Endodermal cell (in vitro differentiated cells): Measurements from ENCODE around the gene CDH4. TPM values are rescaled to one million over a fixed set of nuclear protein-coding genes. Genes with fewer than 3 reads are reported as not detected.

Source experiments
- DNase-seq: peaks from one replicate; pipeline ENCODE4 v3.0.0-alpha.2; 2017
- H3K27ac ChIP-seq: 2 replicates; pipeline ENCODE4 v1.5.1; 2013; ENCODE audit warnings: mild to moderate bottlenecking, low read depth, low read length, moderate library complexity
- H3K27me3 ChIP-seq: 2 replicates; pipeline ENCODE4 v1.6.1; 2013; ENCODE audit warnings: mild to moderate bottlenecking, low read length, moderate library complexity; ENCODE audit not compliant: insufficient read depth, control insufficient read depth, poor library complexity, severe bottlenecking
- H3K36me3 ChIP-seq: 2 replicates; pipeline ENCODE4 v1.7.0; 2013; ENCODE audit warnings: mild to moderate bottlenecking, low read length, moderate library complexity; ENCODE audit not compliant: control insufficient read depth, insufficient read depth
- H3K4me1 ChIP-seq: one replicate; pipeline ENCODE4 v1.7.0; 2013; ENCODE audit warnings: low read length; ENCODE audit not compliant: control insufficient read depth, insufficient read depth
- H3K4me3 ChIP-seq: 2 replicates; pipeline ENCODE4 v1.5.1; 2013; ENCODE audit warnings: mild to moderate bottlenecking, low read length, moderate library complexity
- H3K9ac ChIP-seq: 2 replicates; pipeline ENCODE4 v1.6.1; 2013; ENCODE audit warnings: mild to moderate bottlenecking, low read length, moderate library complexity; ENCODE audit not compliant: poor library complexity, severe bottlenecking; ENCODE audit errors: extremely low read depth
- H3K9me3 ChIP-seq: 2 replicates; pipeline ENCODE4 v1.6.1; 2013; ENCODE audit warnings: mild to moderate bottlenecking, low read length, moderate library complexity; ENCODE audit not compliant: control insufficient read depth
- H3K27ac Mint-ChIP-seq: 2 replicates; pipeline ENCODE4 v1.8.0; 2020; ENCODE audit warnings: mixed read lengths
- H3K27me3 Mint-ChIP-seq: 2 replicates; pipeline ENCODE4 v1.8.0; 2021; ENCODE audit warnings: mild to moderate bottlenecking, mixed read lengths; ENCODE audit not compliant: insufficient read depth
- H3K36me3 Mint-ChIP-seq: 2 replicates; pipeline ENCODE4 v1.8.0; 2020; ENCODE audit warnings: low read depth, mixed read lengths
- H3K4me1 Mint-ChIP-seq: 2 replicates; pipeline ENCODE4 v1.8.0; 2020; ENCODE audit warnings: mixed read lengths
- H3K4me3 Mint-ChIP-seq: 2 replicates; pipeline ENCODE4 v1.8.0; 2020; ENCODE audit warnings: mild to moderate bottlenecking, moderate library complexity, mixed read lengths
- H3K9me3 Mint-ChIP-seq: 2 replicates; pipeline ENCODE4 v1.8.0; 2020; ENCODE audit warnings: mild to moderate bottlenecking, mixed read lengths
- WGBS, 2 experiments: methylation state at CpG; one replicate each; pipeline versions ENCODE4 v1.1.5 to v1.1.7; 2013; ENCODE audit warnings: missing lambda C conversion rate in 2 of 2, mixed read lengths in 1 of 2; ENCODE audit not compliant: insufficient coverage in 1 of 2, insufficient read length in 1 of 2; 5-methylcytosine and 5-hydroxymethylcytosine counted together
- total RNA-seq, 2 donors: library from RNA; stranded (reverse); fragmentation: NEBNext Ultra II Directional in 1 of 2; extraction: Animal tissue kit (Norgen Biotek cat#: 25700) in 1 of 2; gene quantifications; 2 replicates in 1 of 2; 3 replicates in 1 of 2; pipeline ENCODE4 v1.2.1, GENCODE V29; 2021
- TF ChIP-seq, protein P1 (sequence below): fragments of 200-600 bp; sonication (generic); conservative IDR thresholded peaks from 2 replicates; pipeline ENCODE4 v1.5.0; 2021; ENCODE audit warnings: antibody characterized with exemption, mild to moderate bottlenecking

Gene CDH4
- total RNA-seq, 2 donors from 2014 or later: 1.8 to 5.8 TPM

DNA sequence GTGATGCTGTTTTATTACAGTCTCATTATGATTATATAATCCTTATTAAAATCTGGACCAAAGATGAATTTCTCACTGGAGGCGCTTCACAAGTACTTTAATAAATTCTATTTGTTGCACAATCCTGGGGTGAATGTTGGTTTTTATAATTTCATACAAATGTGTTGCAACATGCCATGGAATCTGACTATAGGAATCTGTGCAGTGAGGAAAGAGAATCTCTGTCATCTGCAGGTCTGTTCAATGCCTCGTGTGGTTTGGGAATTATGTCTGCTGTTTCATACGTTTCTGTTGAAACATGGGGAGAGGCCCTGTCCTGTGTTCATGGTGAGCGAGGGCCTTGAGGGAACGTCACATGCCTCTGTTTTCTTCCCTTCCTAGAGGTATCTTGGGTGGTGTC, 277.3 kb downstream of the CDH4 start:
- H3K9ac ChIP-seq: no peak overlapping the region
- no peaks in the 10 kb centered on the region for H3K27me3 ChIP-seq
- H3K36me3 ChIP-seq: no peaks in the 10 kb centered on the region
- no peaks in the 10 kb centered on the region for H3K9me3 ChIP-seq
- TF ChIP-seq, protein P1, sequence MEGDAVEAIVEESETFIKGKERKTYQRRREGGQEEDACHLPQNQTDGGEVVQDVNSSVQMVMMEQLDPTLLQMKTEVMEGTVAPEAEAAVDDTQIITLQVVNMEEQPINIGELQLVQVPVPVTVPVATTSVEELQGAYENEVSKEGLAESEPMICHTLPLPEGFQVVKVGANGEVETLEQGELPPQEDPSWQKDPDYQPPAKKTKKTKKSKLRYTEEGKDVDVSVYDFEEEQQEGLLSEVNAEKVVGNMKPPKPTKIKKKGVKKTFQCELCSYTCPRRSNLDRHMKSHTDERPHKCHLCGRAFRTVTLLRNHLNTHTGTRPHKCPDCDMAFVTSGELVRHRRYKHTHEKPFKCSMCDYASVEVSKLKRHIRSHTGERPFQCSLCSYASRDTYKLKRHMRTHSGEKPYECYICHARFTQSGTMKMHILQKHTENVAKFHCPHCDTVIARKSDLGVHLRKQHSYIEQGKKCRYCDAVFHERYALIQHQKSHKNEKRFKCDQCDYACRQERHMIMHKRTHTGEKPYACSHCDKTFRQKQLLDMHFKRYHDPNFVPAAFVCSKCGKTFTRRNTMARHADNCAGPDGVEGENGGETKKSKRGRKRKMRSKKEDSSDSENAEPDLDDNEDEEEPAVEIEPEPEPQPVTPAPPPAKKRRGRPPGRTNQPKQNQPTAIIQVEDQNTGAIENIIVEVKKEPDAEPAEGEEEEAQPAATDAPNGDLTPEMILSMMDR: no peak
- no peaks in the 10 kb centered on the region for H3K36me3 Mint-ChIP-seq
- peaks cover 14% of the 10 kb centered on the region for H3K27me3 Mint-ChIP-seq
- H3K9me3 Mint-ChIP-seq: no peaks in the 10 kb centered on the region
- WGBS, 2 experiments: 92 to 94% methylated on average over 4 of the region's 5 CpGs
- H3K4me1 ChIP-seq: no peaks in the 10 kb centered on the region
- H3K27ac ChIP-seq: no peak overlapping the region
- no peak for DNase-seq
- no peak overlapping the region for H3K27ac Mint-ChIP-seq
- no peak overlapping the region for H3K4me3 ChIP-seq
- no peak overlapping the region for H3K4me3 Mint-ChIP-seq
- peaks cover 2% of the 10 kb centered on the region for H3K4me1 Mint-ChIP-seq

DNA sequence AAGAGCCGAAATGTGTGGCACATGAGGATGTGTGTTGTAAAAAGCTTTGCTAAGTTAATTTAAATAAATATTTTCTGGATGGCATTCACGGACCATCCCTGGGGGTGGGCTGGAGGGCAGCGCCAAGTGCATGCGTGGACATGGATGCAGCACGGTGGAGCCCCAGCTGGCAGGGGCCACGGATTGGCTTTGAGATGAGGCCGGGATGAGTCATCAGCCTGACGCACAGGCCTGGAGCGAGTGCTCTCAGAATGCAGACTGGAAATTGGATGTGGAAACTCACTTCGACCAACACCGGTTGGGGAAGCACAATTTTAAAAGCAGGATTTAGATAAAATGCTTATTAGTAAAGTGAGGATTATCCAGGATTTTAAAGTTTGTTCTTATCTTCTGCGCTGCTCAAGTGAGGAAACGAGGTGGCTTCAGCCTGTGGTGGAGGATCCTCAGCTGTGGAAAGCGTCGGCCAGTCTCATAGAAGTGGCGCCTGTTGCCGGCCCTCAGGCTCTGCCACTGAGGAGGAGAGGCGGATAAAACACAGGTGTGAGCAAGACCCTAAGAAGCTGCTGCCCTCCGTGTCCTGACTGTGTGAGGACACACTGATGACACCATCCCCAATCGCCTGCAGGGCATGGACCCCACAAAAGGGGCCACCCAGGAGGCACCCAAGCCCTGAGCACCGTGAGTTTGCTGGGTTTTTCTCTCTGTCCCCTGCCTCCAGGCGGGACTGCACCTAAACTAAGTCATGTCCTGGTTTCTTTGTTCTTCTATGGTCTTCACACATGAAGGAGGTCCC, 279.7 kb downstream of the CDH4 start:
- Mint-ChIP-seq H3K9me3 (no peaks in the 10 kb centered on the region), H3K4me1 (no peaks in the 10 kb centered on the region), H3K27me3 (peaks cover 7% of the 10 kb centered on the region), H3K36me3 (no peaks in the 10 kb centered on the region), H3K4me3 (no peak overlapping the region), H3K27ac (no peak overlapping the region)
- TF ChIP-seq, protein P1: no peak
- no peaks in the 10 kb centered on the region for H3K4me1 ChIP-seq
- no peak for DNase-seq
- WGBS, 2 experiments: 82 to 92% methylated on average over 13 to 22 of the region's 22 CpGs
- H3K9ac ChIP-seq: no peak overlapping the region
- no peaks in the 10 kb centered on the region for H3K36me3 ChIP-seq
- no peaks in the 10 kb centered on the region for H3K27me3 ChIP-seq
- H3K27ac ChIP-seq: no peak overlapping the region
- H3K9me3 ChIP-seq: no peaks in the 10 kb centered on the region
- H3K4me3 ChIP-seq: no peak overlapping the region

DNA sequence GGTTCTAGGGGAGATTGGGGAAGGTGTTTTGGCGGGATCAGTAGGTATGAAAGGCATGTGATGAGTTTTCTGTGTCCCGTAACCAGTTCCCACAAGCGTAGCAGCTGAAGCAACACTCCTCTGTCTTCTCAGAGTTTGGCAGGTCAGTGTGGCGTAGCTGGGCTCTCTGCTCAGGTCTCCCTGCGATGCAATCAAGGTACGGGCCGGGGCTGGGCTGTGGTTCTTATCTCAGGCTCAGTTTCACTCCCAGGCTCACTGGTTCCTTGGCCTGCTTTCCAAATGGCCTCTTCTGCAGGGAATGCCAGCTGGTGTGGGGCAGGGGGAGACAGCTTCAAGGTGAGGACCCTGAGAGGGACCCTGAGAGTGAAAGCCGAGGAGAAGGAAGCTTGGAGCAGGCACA, 280.7 kb downstream of the CDH4 start:
- Mint-ChIP-seq H3K4me1 (no peaks in the 10 kb centered on the region), H3K27me3 (peaks cover 7% of the 10 kb centered on the region), H3K27ac (no peak overlapping the region), H3K36me3 (no peaks in the 10 kb centered on the region), H3K4me3 (no peak overlapping the region), H3K9me3 (no peaks in the 10 kb centered on the region)
- Histone ChIP-seq H3K27ac (no peak overlapping the region), H3K9ac (no peak overlapping the region), H3K27me3 (no peaks in the 10 kb centered on the region), H3K4me1 (no peaks in the 10 kb centered on the region), H3K9me3 (no peaks in the 10 kb centered on the region), H3K4me3 (no peak overlapping the region), H3K36me3 (no peaks in the 10 kb centered on the region)
- DNase-seq: no peak
- TF ChIP-seq, protein P1: no peak
- WGBS, 2 experiments: 91 to 100% methylated on average over 3 to 8 of the region's 8 CpGs
